OCI-LY7 (cell line): Measurements from ENCODE around the gene FUBP3. TPM values are rescaled to one million over a fixed set of nuclear protein-coding genes. Genes with fewer than 3 reads are reported as not detected.

ENCODE experiments used
- BruUV-seq: library from RNA; stranded (reverse); fragments of 400-500 nt; replicated peaks from 2 replicates; lab custom pipeline; 2021; lab: Mats Ljungman, UMichigan
- CTCF ChIA-PET: fragments of 300-600 bp; sonication (Branson Sonifier 250); formaldehyde crosslinking; loops from one replicate; lab custom pipeline; 2022; ENCODE audit warnings: antibody characterized with exemption; ENCODE audit not compliant: unreplicated experiment; lab: Charles Lee
- POLR2A ChIA-PET: fragments of 300-600 bp; sonication (Branson Sonifier 250); formaldehyde crosslinking; loops from one replicate; lab custom pipeline; 2022; ENCODE audit warnings: antibody characterized with exemption; lab: Charles Lee
- DNase-seq: peaks from one replicate; pipeline ENCODE4 v3.0.0-alpha.2; 2015; ENCODE audit warnings: low spot score
- H2AFZ ChIP-seq: fragments of 200-600 bp; sonication (generic), shearing (Covaris generic); 2 replicates; pipeline ENCODE4 v1.6.1; 2014; ENCODE audit warnings: mild to moderate bottlenecking, antibody characterized with exemption, low read length, moderate library complexity
- H3K27ac ChIP-seq: fragments of 200-600 bp; sonication (generic); 2 replicates; pipeline ENCODE4 v1.5.1; 2014; ENCODE audit warnings: mixed run types, low read depth, mild to moderate bottlenecking, moderate library complexity, low read length, inconsistent platforms; ENCODE audit not compliant: poor library complexity, severe bottlenecking
- H3K36me3 ChIP-seq: fragments of 200-600 bp; sonication (generic); 2 replicates; pipeline ENCODE4 v1.6.1; 2014; ENCODE audit warnings: mild to moderate bottlenecking, antibody characterized with exemption, low read length, moderate library complexity, mixed read lengths; ENCODE audit not compliant: insufficient read depth
- H3K4me1 ChIP-seq: fragments of 200-600 bp; sonication (generic); 2 replicates; pipeline ENCODE4 v1.5.1; 2014; ENCODE audit warnings: mild to moderate bottlenecking, low read length; ENCODE audit not compliant: insufficient read depth, poor library complexity, severe bottlenecking
- H3K4me2 ChIP-seq: fragments of 200-600 bp; sonication (generic); 2 replicates; pipeline ENCODE4 v1.6.1; 2014; ENCODE audit warnings: mild to moderate bottlenecking, low read length
- H3K4me3 ChIP-seq: fragments of 200-600 bp; sonication (generic); 2 replicates; pipeline ENCODE4 v1.5.1; 2014; ENCODE audit warnings: mild to moderate bottlenecking, low read depth, low read length; ENCODE audit not compliant: poor library complexity, severe bottlenecking
- H3K79me2 ChIP-seq: fragments of 200-600 bp; sonication (generic); 2 replicates; pipeline ENCODE4 v1.6.1; 2016; ENCODE audit warnings: low read depth, mild to moderate bottlenecking, low read length, moderate library complexity, mixed read lengths; ENCODE audit not compliant: insufficient read depth
- H3K9me2 ChIP-seq: fragments of 200-600 bp; sonication (generic); 2 replicates; pipeline ENCODE4 v1.6.1; 2016; ENCODE audit warnings: mild to moderate bottlenecking, low read length, mixed read lengths; ENCODE audit not compliant: insufficient read depth
- H3K9me3 ChIP-seq: fragments of 200-600 bp; sonication (generic); 2 replicates; pipeline ENCODE4 v1.6.1; 2014; ENCODE audit warnings: mild to moderate bottlenecking, mixed run types, low read length, mixed read lengths
- H4K20me1 ChIP-seq: fragments of 200-600 bp; sonication (generic); 2 replicates; pipeline ENCODE4 v1.6.1; 2014; ENCODE audit warnings: mild to moderate bottlenecking, antibody characterized with exemption, low read length, moderate library complexity, mixed read lengths; ENCODE audit not compliant: insufficient read depth
- CTCF ChIP-seq: fragments of 200-600 bp; sonication (generic); conservative IDR thresholded peaks from 2 replicates; pipeline ENCODE4 v1.5.1; 2014; ENCODE audit warnings: mild to moderate bottlenecking, antibody characterized with exemption, low read length, moderate library complexity, mixed read lengths
- EZH2phosphoT487 ChIP-seq: fragments of 200-600 bp; sonication (generic); IDR thresholded peaks from 2 replicates; pipeline ENCODE4 v1.6.1; 2018; ENCODE audit warnings: low read depth, borderline replicate concordance, mild to moderate bottlenecking, mixed run types, antibody characterized with exemption, low read length, moderate library complexity, mixed read lengths
- intact Hi-C: fragments of 100-400 bp; cut with micrococcal nuclease; formaldehyde crosslinking; loops from one replicate; pipeline ENCODE4 v1.10.0; 2022; ENCODE audit not compliant: unreplicated experiment
- total RNA-seq, 2 experiments: library from RNA; depleted of rRNA in 1 of 2; stranded (reverse); fragments of >200 nt in 1 of 2; shearing (Covaris generic) in 1 of 2; gene quantifications; 2 replicates each; pipeline ENCODE4 v1.2.3, GENCODE V29; 2014 to 2022

Gene FUBP3
- total RNA-seq, 2 experiments from 2014 or later: 62.3 to 78.3 TPM

GRCh38 chr9:130539420-130540223 lies 39.8 kb upstream of the FUBP3 start:
- Histone ChIP-seq H3K36me3 (no peaks in the 10 kb centered on the region), H4K20me1 (no peaks in the 10 kb centered on the region), H3K79me2 (no peaks in the 10 kb centered on the region), H3K4me2 (no peak overlapping the region), H3K4me1 (no peaks in the 10 kb centered on the region), H2AFZ (no peak overlapping the region), H3K27ac (no peak overlapping the region), H3K4me3 (no peak overlapping the region), H3K9me2 (no peaks in the 10 kb centered on the region), H3K9me3 (no peaks in the 10 kb centered on the region)
- TF ChIP-seq EZH2phosphoT487 (no peak), CTCF (no peak)
- POLR2A ChIA-PET: interaction anchor here (0.7 kb wide), 1 partner anchor 1682 kb away, joined by 4 read pairs; no protein-coding TSS in a partner anchor
- CTCF ChIA-PET: no interaction called here
- no TSS peak for BruUV-seq
- no peak for DNase-seq
- intact Hi-C loops: no loop called here

GRCh38 chr9:130541533-130541932 lies 37.8 kb upstream of the FUBP3 start:
- DNase-seq: no peak
- H3K4me1 ChIP-seq: no peaks in the 10 kb centered on the region
- no peak overlapping the region for H3K4me3 ChIP-seq
- no peaks in the 10 kb centered on the region for H4K20me1 ChIP-seq
- intact Hi-C loops: no loop called here
- ChIA-PET CTCF (no interaction called here), POLR2A (interaction anchor here (0.6 to 0.7 kb wide), 2 partner anchors 23 to 295 kb away, joined by 4 read pairs; no protein-coding TSS in a partner anchor)
- no peaks in the 10 kb centered on the region for H3K9me3 ChIP-seq
- no peak overlapping the region for H2AFZ ChIP-seq
- no peaks in the 10 kb centered on the region for H3K36me3 ChIP-seq
- no TSS peak for BruUV-seq
- H3K79me2 ChIP-seq: no peaks in the 10 kb centered on the region
- H3K27ac ChIP-seq: no peak overlapping the region
- TF ChIP-seq EZH2phosphoT487 (no peak), CTCF (no peak)
- H3K9me2 ChIP-seq: no peaks in the 10 kb centered on the region
- H3K4me2 ChIP-seq: no peak overlapping the region

- no peaks in the 10 kb centered on the region for H4K20me1 ChIP-seq
- no peaks in the 10 kb centered on the region for H3K79me2 ChIP-seq
- no peak for DNase-seq
- BruUV-seq: no TSS peak
- H3K4me3 ChIP-seq: no peak overlapping the region
- CTCF ChIA-PET: no interaction called here
- no peaks in the 10 kb centered on the region for H3K36me3 ChIP-seq
- no peak overlapping the region for H3K4me2 ChIP-seq
- H3K27ac ChIP-seq: no peak overlapping the region
- no peak overlapping the region for H2AFZ ChIP-seq
- no peaks in the 10 kb centered on the region for H3K9me2 ChIP-seq
- no peaks in the 10 kb centered on the region for H3K4me1 ChIP-seq
- intact Hi-C loops: no loop called here
- H3K9me3 ChIP-seq: no peaks in the 10 kb centered on the region
- no peak for TF ChIP-seq EZH2phosphoT487
- no peak for TF ChIP-seq CTCF
- POLR2A ChIA-PET: interaction anchor here (0.6 to 0.7 kb wide), 2 partner anchors 23 to 295 kb away, joined by 4 read pairs; no protein-coding TSS in a partner anchor
Observed at GRCh38 chr9:130542038-130542437, 37.3 kb upstream of the FUBP3 start.
